Cardiac muscle cell (in vitro differentiated cells and primary cell): ENCODE measurements around the gene RHOBTB3. TPM values are rescaled to one million over a fixed set of nuclear protein-coding genes. Genes with fewer than 3 reads are reported as not detected.

Experiments used
- DNase-seq, 2 donors: peaks; one replicate each; pipeline versions ENCODE4 v3.0.0 to v3.0.0-alpha.2; 2010 to 2017; ENCODE audit warnings: low read depth in 1 of 2, low spot score in 1 of 2
- H3K27ac ChIP-seq: fragments of 200-600 bp; sonication (generic); 2 replicates; pipeline ENCODE4 v1.5.1; 2016
- H3K27me3 ChIP-seq: fragments of 200-600 bp; sonication (generic); 2 replicates; pipeline ENCODE4 v1.6.0; 2016; ENCODE audit warnings: control low read depth
- H3K36me3 ChIP-seq: fragments of 200-600 bp; sonication (generic); 2 replicates; pipeline ENCODE4 v1.5.1; 2016; ENCODE audit warnings: control low read depth
- H3K4me1 ChIP-seq: fragments of 200-600 bp; sonication (generic); 2 replicates; pipeline ENCODE4 v1.8.1; 2017; ENCODE audit warnings: low read depth, mild to moderate bottlenecking, mixed run types
- H3K4me3 ChIP-seq: fragments of 200-600 bp; sonication (generic); 2 replicates; pipeline ENCODE4 v1.5.1; 2016; ENCODE audit warnings: mild to moderate bottlenecking
- H3K9me3 ChIP-seq: fragments of 200-600 bp; sonication (generic); 2 replicates; pipeline ENCODE4 v1.5.1; 2017; ENCODE audit warnings: low read depth, mild to moderate bottlenecking, control low read depth
- polyA plus RNA-seq: library from polyadenylated mRNA; unstranded; fragments of >200 nt; fragmentation: Nextera tagmentation; extraction: Ambion mirVana; gene quantifications from 2 replicates; pipeline ENCODE4 v1.2.1, GENCODE V29; 2016
- total RNA-seq: library from RNA; depleted of rRNA; stranded (reverse); fragments of >200 nt; gene quantifications from 2 replicates; pipeline ENCODE4 v1.2.3, GENCODE V29; 2016
- TF ChIP-seq, protein P1 (sequence below): IDR thresholded peaks from 2 replicates; pipeline ENCODE4 v1.5.1; 2012; ENCODE audit warnings: low read depth, mild to moderate bottlenecking, low read length

The RHOBTB3 gene
- total and polyA plus RNA-seq, 2 experiments from 2014 or later: 455 to 477 TPM

DNA sequence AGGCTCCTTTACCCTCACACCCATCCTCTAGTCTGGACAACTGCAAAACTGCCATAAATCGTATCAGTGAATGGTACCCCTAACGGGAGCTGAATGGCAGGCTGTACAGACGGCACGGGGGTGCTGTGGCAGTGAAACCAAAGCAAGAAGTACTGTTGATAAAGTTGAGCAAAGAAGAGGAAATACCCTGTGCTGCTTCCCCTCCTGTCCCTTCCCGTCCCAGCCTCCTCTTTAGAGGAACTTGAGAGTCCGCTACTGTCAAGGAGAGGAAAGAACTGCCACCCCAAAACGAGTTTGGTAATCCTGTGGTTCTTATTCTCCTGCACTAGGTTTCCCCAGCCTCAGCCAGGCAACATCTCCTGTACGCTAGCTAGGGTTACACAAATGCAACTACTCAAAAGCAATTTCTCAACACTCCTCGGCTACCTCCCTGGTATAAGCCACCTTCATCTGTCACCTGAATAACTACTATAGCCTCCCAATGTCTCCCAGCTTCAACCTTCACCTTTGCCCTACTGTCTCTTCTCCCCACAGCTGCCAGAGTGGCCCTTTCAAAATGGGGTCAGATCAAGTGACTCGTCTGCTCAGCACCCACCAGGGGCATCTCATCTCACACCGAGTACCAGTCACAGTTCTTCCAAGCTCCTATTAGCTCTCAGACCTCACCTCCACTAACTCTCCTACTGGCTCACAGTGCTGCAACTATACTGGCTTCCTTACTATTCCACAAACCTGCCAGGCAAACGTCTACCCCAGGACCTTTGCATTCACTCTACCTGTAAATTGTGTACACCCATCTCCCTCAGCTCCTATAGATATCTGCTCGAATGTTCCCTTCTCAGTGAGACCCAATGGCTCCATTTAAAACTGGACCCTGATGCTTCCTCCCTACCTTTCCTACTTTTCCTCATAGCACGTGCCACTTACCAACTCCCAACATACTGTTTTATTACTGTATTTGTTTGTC, 87.3 kb downstream of the RHOBTB3 start:
- H3K9me3 ChIP-seq: no peaks in the 10 kb centered on the region
- peaks cover 4% of the 10 kb centered on the region for H3K36me3 ChIP-seq
- no peak overlapping the region for H3K4me3 ChIP-seq
- TF ChIP-seq, protein P1, sequence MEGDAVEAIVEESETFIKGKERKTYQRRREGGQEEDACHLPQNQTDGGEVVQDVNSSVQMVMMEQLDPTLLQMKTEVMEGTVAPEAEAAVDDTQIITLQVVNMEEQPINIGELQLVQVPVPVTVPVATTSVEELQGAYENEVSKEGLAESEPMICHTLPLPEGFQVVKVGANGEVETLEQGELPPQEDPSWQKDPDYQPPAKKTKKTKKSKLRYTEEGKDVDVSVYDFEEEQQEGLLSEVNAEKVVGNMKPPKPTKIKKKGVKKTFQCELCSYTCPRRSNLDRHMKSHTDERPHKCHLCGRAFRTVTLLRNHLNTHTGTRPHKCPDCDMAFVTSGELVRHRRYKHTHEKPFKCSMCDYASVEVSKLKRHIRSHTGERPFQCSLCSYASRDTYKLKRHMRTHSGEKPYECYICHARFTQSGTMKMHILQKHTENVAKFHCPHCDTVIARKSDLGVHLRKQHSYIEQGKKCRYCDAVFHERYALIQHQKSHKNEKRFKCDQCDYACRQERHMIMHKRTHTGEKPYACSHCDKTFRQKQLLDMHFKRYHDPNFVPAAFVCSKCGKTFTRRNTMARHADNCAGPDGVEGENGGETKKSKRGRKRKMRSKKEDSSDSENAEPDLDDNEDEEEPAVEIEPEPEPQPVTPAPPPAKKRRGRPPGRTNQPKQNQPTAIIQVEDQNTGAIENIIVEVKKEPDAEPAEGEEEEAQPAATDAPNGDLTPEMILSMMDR: no peak
- no peak for DNase-seq
- H3K27ac ChIP-seq: no peak overlapping the region
- H3K4me1 ChIP-seq: peaks cover 24% of the 10 kb centered on the region
- H3K27me3 ChIP-seq: no peaks in the 10 kb centered on the region

DNA sequence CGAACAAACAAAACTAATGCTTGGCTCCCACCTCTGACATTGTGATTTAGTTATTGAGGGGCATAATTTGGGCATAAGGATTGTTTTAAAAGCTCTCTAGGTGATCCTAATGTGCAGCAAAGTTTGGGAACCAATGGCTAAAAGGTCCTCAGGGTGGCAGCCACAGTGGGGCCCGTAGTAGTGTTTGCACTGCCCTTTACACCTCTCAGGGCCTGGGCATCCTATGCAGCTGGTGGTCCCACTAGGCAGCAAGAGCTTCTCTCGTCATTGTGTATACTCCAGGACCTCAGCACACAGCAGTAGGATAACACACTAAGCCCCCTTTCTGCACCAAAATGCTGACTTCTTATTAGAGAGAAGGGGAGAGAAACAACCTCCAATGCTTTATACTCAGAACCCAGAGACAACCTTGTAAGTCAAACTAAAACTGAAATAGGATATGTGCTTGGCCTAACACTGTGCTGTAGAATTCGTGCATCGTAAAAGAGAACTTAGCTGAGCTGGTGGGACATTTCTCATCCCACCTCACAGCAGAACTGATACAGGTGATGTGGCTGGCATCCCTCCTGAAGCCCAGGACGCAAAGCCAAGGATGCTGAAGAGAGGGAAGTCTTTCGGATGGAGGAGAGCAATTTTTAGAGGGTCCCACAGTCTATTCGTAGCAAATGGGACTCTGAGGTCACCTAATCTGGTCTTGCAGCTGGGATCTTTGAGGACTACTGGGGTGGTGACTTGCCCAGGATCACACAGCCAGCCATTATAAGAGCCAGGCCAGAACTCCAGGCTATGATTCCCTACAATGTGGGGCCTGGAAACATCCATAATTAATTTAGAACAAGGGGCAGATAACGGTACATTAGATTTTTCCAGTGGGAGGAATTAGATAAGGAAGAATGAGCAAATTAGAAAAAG, 90.2 kb downstream of the RHOBTB3 start:
- DNase-seq: no peak
- Histone ChIP-seq H3K4me3 (peak overlapping the region; percentile 53), H3K27me3 (no peaks in the 10 kb centered on the region), H3K27ac (peak overlapping the region; percentile 77), H3K4me1 (peaks cover 34% of the 10 kb centered on the region), H3K36me3 (peaks cover 4% of the 10 kb centered on the region), H3K9me3 (no peaks in the 10 kb centered on the region)
- TF ChIP-seq, protein P1: no peak

DNA sequence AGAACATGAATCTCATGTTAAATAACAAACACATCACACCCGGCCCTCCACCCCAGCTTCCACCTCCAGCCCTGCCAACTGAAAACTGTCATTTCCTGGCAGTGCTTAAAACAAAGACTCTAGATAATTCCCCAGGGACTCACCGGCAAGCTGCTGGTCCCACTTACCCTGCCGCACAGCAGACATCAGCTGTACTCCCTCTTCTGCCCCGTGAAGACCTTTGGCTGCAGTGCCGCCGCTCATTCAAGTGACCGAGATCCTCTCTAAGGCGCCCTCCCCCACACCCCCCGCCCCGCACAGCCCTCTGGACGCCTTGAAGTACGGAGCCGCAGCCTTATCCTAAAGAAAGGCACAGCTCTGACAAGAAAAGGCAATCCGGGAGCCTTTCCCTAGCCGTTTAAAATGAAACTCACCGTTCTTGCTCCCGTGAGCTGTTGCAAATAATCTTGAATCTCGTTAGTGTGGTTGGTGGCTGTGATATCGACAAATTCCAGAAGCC, 91.0 kb downstream of the RHOBTB3 start:
- TF ChIP-seq, protein P1: no peak
- Histone ChIP-seq H3K4me3 (peak overlapping the region; percentile 53), H3K36me3 (no peaks in the 10 kb centered on the region), H3K9me3 (no peaks in the 10 kb centered on the region), H3K27ac (peak overlapping the region; percentile 77), H3K27me3 (no peaks in the 10 kb centered on the region), H3K4me1 (peaks cover 34% of the 10 kb centered on the region)
- peak; percentile 66 to 71 for DNase-seq

DNA sequence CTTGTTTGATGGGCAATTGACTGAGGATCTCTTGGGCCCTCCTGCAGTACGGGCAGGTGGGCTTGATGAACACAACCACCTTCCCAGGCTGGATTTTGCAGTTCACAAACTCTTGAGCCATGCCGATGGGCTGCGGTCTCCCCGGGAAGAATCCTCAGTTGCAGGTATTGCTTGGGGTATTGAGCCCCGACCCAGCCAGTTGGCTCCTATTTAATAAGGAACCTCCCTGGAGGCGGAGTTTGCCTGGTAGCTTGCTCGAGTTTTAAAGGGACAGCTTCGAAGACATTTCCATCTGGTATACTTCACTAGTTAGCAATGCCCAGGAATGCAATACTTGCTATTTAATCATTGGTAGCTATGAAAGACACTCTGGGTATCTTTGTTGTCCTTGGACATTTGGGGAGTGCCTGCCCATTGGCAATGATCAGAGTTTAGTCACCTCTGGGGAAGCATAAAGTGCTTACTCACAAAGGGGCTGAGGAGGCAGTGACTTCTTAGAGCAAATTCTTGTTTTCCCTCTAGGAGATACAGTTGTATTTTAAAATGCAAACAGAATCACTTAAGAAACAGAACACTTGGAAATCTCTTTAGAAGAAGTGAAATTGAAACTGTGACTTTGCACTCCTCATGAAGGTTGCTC, 91.5 kb downstream of the RHOBTB3 start, which contains the start of gene GLRX:
Gene GLRX (minus strand): TSS at position 185 of the 640 bp plus-strand sequence. CDS start 64 bp downstream, at position 121.
- H3K9me3 ChIP-seq: no peaks in the 10 kb centered on the region
- DNase-seq: peak; percentile 77 to 85
- H3K4me1 ChIP-seq: peaks cover 29% of the 10 kb centered on the region
- peak within 1 kb of the TSS; percentile 53 for H3K4me3 ChIP-seq
- H3K36me3 ChIP-seq: no peaks in the 10 kb centered on the region
- TF ChIP-seq, protein P1: no peak
- H3K27me3 ChIP-seq: no peaks in the 10 kb centered on the region
- peak within 1 kb of the TSS; percentile 77 for H3K27ac ChIP-seq

DNA sequence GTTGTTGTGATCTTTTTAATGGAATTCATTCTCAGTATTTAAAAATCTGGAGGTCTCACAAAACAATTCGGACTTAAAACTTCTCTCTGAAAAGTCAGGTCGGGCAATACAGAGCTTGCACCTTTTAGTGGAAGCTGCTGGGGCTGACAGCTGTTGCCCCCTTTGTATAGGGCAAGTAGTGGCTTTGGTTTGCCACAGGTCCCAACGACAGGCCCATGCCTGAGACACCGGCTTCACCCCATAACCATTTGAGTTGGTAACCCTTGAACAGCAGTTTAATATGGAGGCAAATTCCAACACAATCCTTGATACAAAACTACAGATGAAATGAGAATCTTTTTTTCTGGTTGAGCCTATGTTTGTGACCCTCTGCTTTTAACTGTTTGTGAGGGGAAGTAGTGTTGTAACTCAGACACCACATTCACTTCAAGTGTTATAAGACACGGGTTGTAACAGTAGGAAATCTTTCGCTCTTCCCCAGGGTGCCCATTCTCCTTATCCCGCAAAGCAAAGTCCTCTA, 92.1 kb downstream of the RHOBTB3 start:
- TF ChIP-seq, protein P1: no peak
- Histone ChIP-seq H3K4me1 (peaks cover 25% of the 10 kb centered on the region), H3K27me3 (no peaks in the 10 kb centered on the region), H3K4me3 (no peak overlapping the region), H3K27ac (peak overlapping the region; percentile 1), H3K9me3 (no peaks in the 10 kb centered on the region), H3K36me3 (no peaks in the 10 kb centered on the region)
- DNase-seq: no peak
